ENCODE results near the gene SUGCT.

DNA sequence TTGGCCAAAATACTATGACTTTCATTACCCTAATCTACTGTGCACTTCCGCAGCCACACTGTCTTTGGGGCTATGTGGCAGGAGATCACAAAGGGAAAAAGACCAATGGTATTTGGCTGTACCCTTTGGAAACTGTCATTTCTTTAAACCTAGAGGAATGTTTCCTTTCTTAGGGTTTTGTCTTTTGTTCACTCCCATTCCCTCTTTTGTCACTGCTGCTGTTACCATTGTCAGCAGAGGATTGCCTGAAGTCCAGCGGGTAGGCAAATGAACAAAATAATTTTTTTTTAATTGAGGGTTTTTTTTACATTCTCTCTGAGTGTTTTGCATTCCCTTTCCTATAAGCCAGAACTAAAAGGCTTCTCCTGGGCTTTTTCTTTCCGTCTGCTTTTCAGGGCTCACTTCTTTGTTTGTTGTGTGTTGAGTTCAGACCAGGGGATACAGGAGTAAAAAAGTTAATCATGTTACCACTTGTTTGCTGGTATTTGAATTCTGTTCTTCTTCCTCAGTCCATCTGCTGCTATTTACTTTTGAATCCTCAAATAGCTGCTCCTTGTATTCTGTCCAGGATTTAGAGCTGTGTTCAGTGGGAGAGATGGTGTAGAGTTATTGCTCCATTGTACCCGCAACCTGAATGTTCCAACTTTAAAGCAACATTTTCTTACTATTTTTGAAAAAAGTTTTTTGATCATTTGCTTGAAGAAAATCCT lies 374.6 kb downstream of the SUGCT start:
- TF ChIP-seq CTCF (conservative IDR thresholded peaks at IDR 0.05; ENCODE audit: low read depth, low read length) = no peak
- no peak for TF ChIP-seq EZH2 (IDR thresholded peaks at IDR 0.05; ENCODE audit: borderline replicate concordance, low read depth, low read length, poor library complexity, severe bottlenecking)

Measured in A673 (cell line).